Uterus (tissue), 2 donors: ENCODE measurements around the gene ZDHHC14.

Experiments used
- CTCF ChIP-seq, 4 experiments: fragments of 200-600 bp in 2 of 4; fragments of 450-650 bp in 2 of 4; sonication (generic) in 2 of 4; IDR thresholded peaks; one replicate each; pipeline ENCODE4 v1.5.1; 2016 to 2019; ENCODE audit warnings: antibody characterized with exemption in 4 of 4, mild to moderate bottlenecking in 2 of 4, moderate library complexity in 1 of 4
- POLR2A ChIP-seq, 2 donors: fragments of 450-650 bp; IDR thresholded peaks; one replicate each; pipeline ENCODE4 v1.6.1; 2016; ENCODE audit warnings: antibody characterized with exemption in 2 of 2, mild to moderate bottlenecking in 1 of 2, moderate library complexity in 1 of 2

DNA sequence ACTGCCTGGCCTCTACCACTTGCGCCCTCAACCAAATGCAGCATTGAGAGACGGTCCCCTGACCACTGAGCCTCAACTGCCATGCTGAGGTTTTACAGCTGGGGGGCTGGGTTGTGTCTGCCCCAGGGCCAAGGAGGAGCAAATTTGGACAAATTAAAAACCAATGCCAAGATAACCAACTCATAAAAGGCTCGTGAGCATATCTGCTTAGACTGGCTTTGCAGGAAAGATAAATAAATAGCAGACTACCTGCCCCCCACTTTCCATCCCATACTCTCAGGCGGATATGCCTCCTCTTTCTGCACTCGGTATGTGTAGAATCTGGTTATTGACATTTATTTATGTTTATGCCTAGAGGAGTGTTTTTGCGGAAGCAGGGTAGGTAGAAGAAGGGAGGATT lies 76.8 kb downstream of the ZDHHC14 start:
- TF ChIP-seq CTCF (IDR thresholded peaks at IDR 0.05) (no peak), POLR2A (IDR thresholded peaks at IDR 0.05) (no peak)
